Effector memory CD8-positive, alpha-beta T cell (primary cell): ENCODE measurements around the gene ZNF569.

ENCODE experiments used
- ATAC-seq: fragments of 150-1000 bp; cut with Tn5 transposase; replicated peaks from 2 replicates; pipeline ENCODE4 v1.10.0; 2021; ENCODE audit warnings: mild to moderate bottlenecking, moderate library complexity
- DNase-seq, 3 experiments: peaks; one replicate each; pipeline ENCODE4 v3.0.0; 2021
- H3K27ac Mint-ChIP-seq, 2 donors: one replicate each; pipeline ENCODE4 v1.8.0; 2022; ENCODE audit warnings: mild to moderate bottlenecking in 2 of 2, mixed read lengths in 2 of 2, moderate library complexity in 2 of 2
- H3K27me3 Mint-ChIP-seq, 2 donors: one replicate each; pipeline ENCODE4 v1.8.0; 2022; ENCODE audit warnings: mixed read lengths in 2 of 2
- H3K36me3 Mint-ChIP-seq: one replicate; pipeline ENCODE4 v1.8.0; 2022; ENCODE audit warnings: mild to moderate bottlenecking, moderate library complexity, mixed read lengths; ENCODE audit not compliant: insufficient read depth
- H3K4me1 Mint-ChIP-seq, 2 donors: one replicate each; pipeline ENCODE4 v1.8.0; 2022; ENCODE audit warnings: low read depth in 2 of 2, mixed read lengths in 2 of 2
- H3K4me3 Mint-ChIP-seq, 2 donors: one replicate each; pipeline ENCODE4 v1.8.0; 2022; ENCODE audit warnings: mild to moderate bottlenecking in 2 of 2, mixed read lengths in 2 of 2, moderate library complexity in 2 of 2
- H3K9me3 Mint-ChIP-seq, 2 donors: one replicate each; pipeline ENCODE4 v1.8.0; 2022; ENCODE audit warnings: mixed read lengths in 2 of 2

Gene ZNF569

GRCh38 chr19:37362733-37363132 lies 104.5 kb downstream of the ZNF569 start:
- ATAC-seq, result no peak
- peaks cover 26% of the 10 kb centered on the region for H3K36me3 Mint-ChIP-seq
- peaks cover 7 to 17% of the 10 kb centered on the region in 2 donors for H3K9me3 Mint-ChIP-seq
- no peak for DNase-seq
- H3K4me3 Mint-ChIP-seq, result no peak overlapping the region
- H3K27me3 Mint-ChIP-seq, result no peaks in the 10 kb centered on the region
- no peak overlapping the region for H3K27ac Mint-ChIP-seq
- no peaks in the 10 kb centered on the region for H3K4me1 Mint-ChIP-seq

DNA sequence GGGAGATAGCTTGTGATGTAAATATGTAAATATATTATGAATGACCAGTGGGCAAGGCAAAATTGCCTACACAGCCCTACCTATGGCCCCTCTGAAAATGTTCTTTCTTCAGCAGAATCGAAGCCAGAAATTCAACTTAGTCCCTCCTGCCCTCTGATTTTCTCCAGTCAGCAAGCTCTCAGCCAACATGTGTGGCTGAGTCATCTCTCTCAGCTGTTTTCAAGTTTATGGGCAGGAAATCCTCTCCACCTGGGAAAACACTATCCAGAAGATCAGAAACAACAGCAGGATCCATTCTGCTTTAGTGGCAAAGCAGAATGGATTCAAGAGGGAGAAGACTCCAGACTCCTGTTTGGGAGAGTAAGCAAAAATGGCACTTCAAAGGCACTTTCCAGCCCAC lies 105.2 kb downstream of the ZNF569 start:
- DNase-seq (no peak), ATAC-seq (no peak)
- Mint-ChIP-seq H3K4me1 (peaks cover under 1% of the 10 kb centered on the region in 2 donors), H3K4me3 (no peak overlapping the region), H3K27me3 (no peaks in the 10 kb centered on the region), H3K27ac (no peak overlapping the region), H3K36me3 (peaks cover 30% of the 10 kb centered on the region), H3K9me3 (peaks cover 7 to 17% of the 10 kb centered on the region in 2 donors)
